Neural crest cell (in vitro differentiated cells): ENCODE measurements around the gene RARA. TPM values are rescaled to one million over a fixed set of nuclear protein-coding genes. Genes with fewer than 3 reads are reported as not detected.

ENCODE experiments used
- DNase-seq: peaks from one replicate; pipeline ENCODE4 v3.0.0; 2021; ENCODE audit warnings: low read depth, mixed read lengths, low spot score
- H3K27ac Mint-ChIP-seq: one replicate; pipeline ENCODE4 v1.8.0; 2021; ENCODE audit warnings: mild to moderate bottlenecking, mixed read lengths; ENCODE audit not compliant: unreplicated experiment
- H3K27me3 Mint-ChIP-seq: 2 replicates; pipeline ENCODE4 v1.8.0; 2021; ENCODE audit warnings: low read depth, mild to moderate bottlenecking, mixed read lengths
- H3K36me3 Mint-ChIP-seq: 2 replicates; pipeline ENCODE4 v1.8.0; 2021; ENCODE audit warnings: low read depth, mild to moderate bottlenecking, mixed read lengths
- H3K4me1 Mint-ChIP-seq: 2 replicates; pipeline ENCODE4 v1.8.0; 2021; ENCODE audit warnings: mixed read lengths
- H3K4me3 Mint-ChIP-seq: one replicate; pipeline ENCODE4 v1.8.0; 2021; ENCODE audit warnings: mild to moderate bottlenecking, mixed read lengths
- H3K9me3 Mint-ChIP-seq: 2 replicates; pipeline ENCODE4 v1.8.0; 2021; ENCODE audit warnings: mixed read lengths
- total RNA-seq: library from RNA; stranded (reverse); gene quantifications from 2 replicates; pipeline ENCODE4 v1.2.1, GENCODE V29; 2021
- TF ChIP-seq, protein P1 (sequence below): fragments of 200-600 bp; sonication (generic); conservative IDR thresholded peaks from 2 replicates; pipeline ENCODE4 v1.5.0; 2021; ENCODE audit warnings: antibody characterized with exemption, mild to moderate bottlenecking

The RARA gene
- total RNA-seq, 1 donor from 2014 or later: 25.9 TPM

DNA sequence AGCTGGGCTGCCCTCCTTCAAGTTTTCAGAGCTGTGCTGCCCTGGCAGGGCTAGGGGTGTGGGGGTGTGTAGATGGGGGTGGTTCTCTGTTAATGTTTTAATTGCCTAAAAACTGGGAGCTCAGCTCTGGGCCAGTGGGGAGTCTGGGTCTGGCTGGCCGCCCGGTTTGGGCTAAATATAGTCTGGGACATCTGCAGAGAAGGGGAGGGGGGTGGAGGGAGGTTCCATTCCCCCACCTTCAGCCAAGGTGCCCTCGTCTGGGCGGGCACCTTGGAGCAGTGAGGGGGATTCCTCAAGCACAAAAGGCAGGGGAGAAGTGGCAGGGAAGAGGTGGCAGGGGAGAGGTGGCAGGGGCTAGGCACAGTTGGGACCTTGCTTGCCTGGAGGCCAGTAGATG is 13.0 kb downstream of the RARA start:
- peaks cover 56% of the 10 kb centered on the region for H3K4me1 Mint-ChIP-seq
- peaks cover 11% of the 10 kb centered on the region for H3K27me3 Mint-ChIP-seq
- H3K36me3 Mint-ChIP-seq: no peaks in the 10 kb centered on the region
- no peak overlapping the region for H3K27ac Mint-ChIP-seq
- no peaks in the 10 kb centered on the region for H3K9me3 Mint-ChIP-seq
- no peak for DNase-seq
- no peak overlapping the region for H3K4me3 Mint-ChIP-seq
- TF ChIP-seq, protein P1, sequence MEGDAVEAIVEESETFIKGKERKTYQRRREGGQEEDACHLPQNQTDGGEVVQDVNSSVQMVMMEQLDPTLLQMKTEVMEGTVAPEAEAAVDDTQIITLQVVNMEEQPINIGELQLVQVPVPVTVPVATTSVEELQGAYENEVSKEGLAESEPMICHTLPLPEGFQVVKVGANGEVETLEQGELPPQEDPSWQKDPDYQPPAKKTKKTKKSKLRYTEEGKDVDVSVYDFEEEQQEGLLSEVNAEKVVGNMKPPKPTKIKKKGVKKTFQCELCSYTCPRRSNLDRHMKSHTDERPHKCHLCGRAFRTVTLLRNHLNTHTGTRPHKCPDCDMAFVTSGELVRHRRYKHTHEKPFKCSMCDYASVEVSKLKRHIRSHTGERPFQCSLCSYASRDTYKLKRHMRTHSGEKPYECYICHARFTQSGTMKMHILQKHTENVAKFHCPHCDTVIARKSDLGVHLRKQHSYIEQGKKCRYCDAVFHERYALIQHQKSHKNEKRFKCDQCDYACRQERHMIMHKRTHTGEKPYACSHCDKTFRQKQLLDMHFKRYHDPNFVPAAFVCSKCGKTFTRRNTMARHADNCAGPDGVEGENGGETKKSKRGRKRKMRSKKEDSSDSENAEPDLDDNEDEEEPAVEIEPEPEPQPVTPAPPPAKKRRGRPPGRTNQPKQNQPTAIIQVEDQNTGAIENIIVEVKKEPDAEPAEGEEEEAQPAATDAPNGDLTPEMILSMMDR: no peak

DNA sequence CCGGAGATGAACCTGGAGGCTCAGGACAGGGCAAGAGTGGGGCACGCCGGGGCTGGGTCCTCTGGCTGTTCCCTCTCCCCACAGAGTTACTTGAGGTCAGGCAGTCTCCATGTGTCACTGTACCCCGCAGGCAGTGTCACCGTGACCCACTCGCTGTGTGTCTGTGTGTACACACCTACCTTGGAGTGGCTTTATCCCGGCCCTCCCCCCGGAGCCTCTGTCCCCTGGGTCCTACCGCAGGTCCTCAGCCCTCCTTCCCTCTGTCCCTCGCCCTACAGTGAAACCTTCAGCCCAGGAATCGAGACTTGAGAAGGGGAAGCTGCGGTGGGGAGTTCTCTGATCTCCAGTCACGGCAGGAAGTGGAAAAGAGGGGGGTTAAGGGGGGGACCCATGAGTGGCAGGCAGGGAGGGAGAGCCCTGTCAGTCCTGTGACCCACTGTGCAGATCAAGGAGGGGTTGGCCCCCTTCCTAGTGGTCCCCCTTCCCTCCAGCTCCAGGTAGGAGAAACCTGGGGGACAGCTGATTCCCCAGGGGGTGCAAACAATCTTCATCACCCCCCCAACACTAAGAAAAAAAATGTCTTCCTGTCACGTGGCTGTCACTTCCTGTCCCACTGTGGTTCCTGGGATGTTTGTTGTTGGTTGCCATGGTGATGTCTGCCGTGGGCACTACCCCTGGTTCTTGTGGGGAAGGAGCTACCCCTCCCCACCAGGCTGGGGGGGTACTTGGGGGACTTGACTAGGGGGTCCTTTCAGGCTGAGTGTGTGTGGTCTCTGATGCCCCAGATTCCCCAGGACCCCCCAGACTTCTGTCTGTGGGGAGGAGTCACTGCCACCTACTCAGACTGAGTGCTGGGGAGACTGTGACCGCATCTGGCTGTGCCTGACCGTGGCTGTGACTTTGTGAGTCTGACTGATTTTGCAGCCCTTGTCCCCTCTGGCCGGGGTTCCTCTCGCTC is 13.7 kb downstream of the RARA start:
- peak overlapping the region; percentile 74 for H3K4me3 Mint-ChIP-seq
- DNase-seq: no peak
- TF ChIP-seq, protein P1: no peak
- no peaks in the 10 kb centered on the region for H3K36me3 Mint-ChIP-seq
- peak overlapping the region; percentile 90 for H3K27ac Mint-ChIP-seq
- H3K9me3 Mint-ChIP-seq: no peaks in the 10 kb centered on the region
- H3K4me1 Mint-ChIP-seq: peaks cover 49% of the 10 kb centered on the region
- peaks cover 8% of the 10 kb centered on the region for H3K27me3 Mint-ChIP-seq

DNA sequence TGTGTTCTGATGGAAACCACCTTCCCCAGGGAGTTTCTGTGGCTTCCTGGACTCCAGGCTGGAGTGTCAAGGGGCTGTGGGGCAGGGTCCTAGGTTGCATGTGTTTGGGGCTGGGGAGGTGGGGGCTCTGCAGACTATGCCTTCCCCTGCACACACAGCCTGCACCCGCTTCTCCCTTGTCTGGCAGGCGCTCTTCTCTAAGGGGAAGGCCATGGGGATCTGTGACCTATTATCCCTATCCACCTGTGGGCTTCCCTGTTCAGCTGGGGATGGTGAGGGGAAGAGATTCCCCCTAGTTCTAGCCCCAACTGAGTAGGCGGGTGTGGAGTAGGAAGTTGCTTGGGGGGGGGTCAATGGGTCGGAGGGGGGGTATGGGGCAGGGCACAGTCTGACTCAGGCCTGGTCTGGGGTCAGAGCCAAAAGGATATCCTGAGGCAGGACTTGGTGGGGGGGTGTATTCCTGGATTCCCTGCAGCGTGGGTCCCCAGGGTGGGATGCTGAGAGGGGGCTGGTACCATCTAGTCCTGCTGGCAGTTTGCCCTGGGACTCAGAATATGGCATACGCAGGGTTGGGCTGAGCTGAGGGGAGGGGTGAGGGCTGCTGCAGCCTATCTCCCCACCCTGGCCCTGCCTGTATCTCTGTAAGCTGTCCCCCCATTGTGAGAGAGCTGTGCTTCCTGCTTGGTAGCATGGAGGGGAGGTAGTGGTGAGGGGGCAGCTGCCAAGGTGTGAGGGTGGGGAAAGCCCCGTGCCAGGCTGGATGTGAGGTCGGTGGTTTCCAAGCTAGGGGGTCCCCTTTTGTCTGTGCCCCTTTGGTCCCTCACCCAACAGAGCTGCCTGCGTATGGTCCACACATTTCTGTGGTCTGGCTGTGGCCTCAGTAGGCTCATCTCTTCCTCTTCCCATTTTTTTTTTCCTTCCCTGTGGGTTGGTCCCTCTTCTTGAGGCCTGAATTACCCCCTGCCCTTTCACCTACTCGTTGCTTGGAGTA is 14.7 kb downstream of the RARA start:
- Mint-ChIP-seq H3K4me3 (peak overlapping the region; percentile 74), H3K9me3 (no peaks in the 10 kb centered on the region)

DNA sequence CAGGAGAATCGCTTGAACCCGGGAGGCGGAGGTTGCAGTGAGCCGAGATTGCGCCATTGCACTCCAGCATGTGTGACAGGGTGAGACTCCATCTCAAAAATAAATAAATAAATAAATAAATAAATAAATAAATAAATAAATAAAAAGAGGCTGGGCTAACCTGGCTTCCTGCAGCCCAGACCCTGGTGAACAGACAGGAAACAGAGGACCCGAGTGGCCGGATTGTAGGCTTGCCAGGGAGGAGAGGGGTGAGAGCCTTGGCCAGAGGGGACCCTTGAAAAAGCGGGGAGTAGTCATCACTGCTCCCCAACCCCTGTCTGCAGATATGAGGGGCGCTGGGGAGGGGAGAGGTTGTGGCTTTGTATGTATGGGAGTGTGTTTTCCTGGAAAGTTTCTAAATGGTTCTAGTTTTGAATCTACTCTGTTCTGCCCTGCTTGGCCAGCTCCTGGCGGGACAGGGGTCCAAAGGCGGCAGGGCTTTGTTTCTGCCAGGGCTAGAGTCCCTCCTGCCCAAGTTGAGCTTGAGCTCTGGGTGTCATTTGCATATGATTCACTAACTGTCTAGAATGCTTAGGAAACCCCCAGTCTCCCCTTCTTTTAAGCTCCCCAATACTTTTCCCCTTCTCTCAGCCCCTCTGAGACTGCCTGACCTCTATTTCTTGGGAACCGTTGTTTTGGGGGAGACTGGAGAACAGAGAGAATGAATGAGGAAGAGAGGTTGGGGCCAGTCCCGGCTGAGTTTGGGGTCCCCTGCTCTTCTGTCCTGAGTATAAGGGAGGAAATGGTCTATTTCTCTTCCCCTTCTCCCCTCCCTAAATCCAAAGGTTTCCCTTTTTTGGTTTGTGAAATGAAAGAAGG is 16.4 kb downstream of the RARA start:
- H3K4me3 Mint-ChIP-seq: no peak overlapping the region
- H3K9me3 Mint-ChIP-seq: no peaks in the 10 kb centered on the region
- peaks cover 34% of the 10 kb centered on the region for H3K4me1 Mint-ChIP-seq
- DNase-seq: no peak
- H3K27me3 Mint-ChIP-seq: no peaks in the 10 kb centered on the region
- no peaks in the 10 kb centered on the region for H3K36me3 Mint-ChIP-seq
- H3K27ac Mint-ChIP-seq: no peak overlapping the region
- TF ChIP-seq, protein P1: no peak

More for the DNA sequence above, 14.7 kb downstream of the RARA start:
- TF ChIP-seq, protein P1: no peak
- Mint-ChIP-seq H3K36me3 (no peaks in the 10 kb centered on the region), H3K27me3 (peaks cover 6% of the 10 kb centered on the region), H3K27ac (peak overlapping the region; percentile 84), H3K4me1 (peaks cover 47% of the 10 kb centered on the region)
- DNase-seq: no peak
